Skeletal muscle cell (primary cell): ENCODE results near the gene FGD2.

Experiments used
- DNase-seq: peaks from one replicate; pipeline ENCODE4 v3.0.0-alpha.2; 2010; ENCODE audit warnings: low read depth
- H3K4me3 ChIP-seq: 2 replicates; pipeline ENCODE4 v1.5.1; 2011; ENCODE audit warnings: low read depth, mild to moderate bottlenecking, control low read depth, low read length, moderate library complexity

FGD2 gene

GRCh38 chr6:37005061-37005810, at the start of gene FGD2:
TSS of gene FGD2 (plus strand) at chr6:37005655. CDS start at chr6:37005818, 163 bp downstream.
- no peak within 1 kb of the TSS for H3K4me3 ChIP-seq

GRCh38 chr6:36955671-36956445, 49.6 kb upstream of the FGD2 start:
- DNase-seq: no peak
- H3K4me3 ChIP-seq: no peak overlapping the region

More at GRCh38 chr6:37005061-37005810, at the start of gene FGD2:
- no peak for DNase-seq

GRCh38 chr6:36956446-36956820, 49.0 kb upstream of the FGD2 start:
- H3K4me3 ChIP-seq: no peak overlapping the region
- no peak for DNase-seq

- no peak for DNase-seq
- no peak overlapping the region for H3K4me3 ChIP-seq
These were observed 47.6 kb upstream of the FGD2 start for GRCh38 chr6:36957773-36958271.

GRCh38 chr6:36958775-36959554, 46.5 kb upstream of the FGD2 start:
- no peak overlapping the region for H3K4me3 ChIP-seq
- no peak for DNase-seq

GRCh38 chr6:36959555-36960250, 45.8 kb upstream of the FGD2 start:
- DNase-seq: no peak
- no peak overlapping the region for H3K4me3 ChIP-seq

- H3K4me3 ChIP-seq: no peak overlapping the region
- no peak for DNase-seq
These were observed 43.7 kb upstream of the FGD2 start for GRCh38 chr6:36961441-36962435.

GRCh38 chr6:36962874-36963273, 42.6 kb upstream of the FGD2 start:
- no peak overlapping the region for H3K4me3 ChIP-seq
- DNase-seq: no peak

- no peak for DNase-seq
- H3K4me3 ChIP-seq: no peak overlapping the region
These were observed 41.8 kb upstream of the FGD2 start for GRCh38 chr6:36963451-36964290.

GRCh38 chr6:36964349-36964748, 41.1 kb upstream of the FGD2 start:
- DNase-seq: no peak
- H3K4me3 ChIP-seq: no peak overlapping the region

GRCh38 chr6:36964908-36965307, 40.5 kb upstream of the FGD2 start:
- H3K4me3 ChIP-seq: no peak overlapping the region
- DNase-seq: no peak

- DNase-seq: no peak
- H3K4me3 ChIP-seq: no peak overlapping the region
These were observed 38.2 kb upstream of the FGD2 start for GRCh38 chr6:36967301-36967700.

- no peak overlapping the region for H3K4me3 ChIP-seq
- DNase-seq: no peak
These were observed 37.7 kb upstream of the FGD2 start for GRCh38 chr6:36967757-36968156.

GRCh38 chr6:36968266-36968977, 37.0 kb upstream of the FGD2 start:
- DNase-seq: no peak
- H3K4me3 ChIP-seq: no peak overlapping the region

GRCh38 chr6:36969240-36969691, 36.2 kb upstream of the FGD2 start:
- no peak overlapping the region for H3K4me3 ChIP-seq
- no peak for DNase-seq

- no peak for DNase-seq
These were observed 35.2 kb upstream of the FGD2 start for GRCh38 chr6:36969988-36970891.

More at GRCh38 chr6:36969988-36970891, 35.2 kb upstream of the FGD2 start:
- H3K4me3 ChIP-seq: no peak overlapping the region
